Stimulated activated CD4-positive, alpha-beta T cell treated with anti-CD3 and anti-CD28 coated beads, Interleukin-1b, Interleukin-23, amount 100 ng/mL, for 4 hours (primary cell): Measurements from ENCODE around the gene PPP3CA.

Experiments
- DNase-seq, 2 donors: peaks; one replicate each; pipeline ENCODE4 v3.0.0-alpha.2; 2020; ENCODE audit warnings: low read depth in 2 of 2

PPP3CA gene

GRCh38 chr4:101177154-101177553 lies 170.2 kb downstream of the PPP3CA start:
- no peak for DNase-seq

- no peak for DNase-seq
Observed at GRCh38 chr4:101175896-101176676, 171.2 kb downstream of the PPP3CA start.

- no peak for DNase-seq
Observed at GRCh38 chr4:101174679-101175345, 172.5 kb downstream of the PPP3CA start.

- DNase-seq, result no peak
Observed at GRCh38 chr4:101172369-101172768, 175.0 kb downstream of the PPP3CA start.

- DNase-seq, result no peak
Observed at GRCh38 chr4:101171747-101172146, 175.6 kb downstream of the PPP3CA start.

- peak; percentile 10 to 37 for DNase-seq
Observed at GRCh38 chr4:101169044-101170014, 178.0 kb downstream of the PPP3CA start.

- no peak for DNase-seq
Observed at GRCh38 chr4:101163936-101164335, 183.4 kb downstream of the PPP3CA start.

GRCh38 chr4:101162990-101163380 lies 184.3 kb downstream of the PPP3CA start:
- no peak for DNase-seq

GRCh38 chr4:101160792-101161592 lies 186.3 kb downstream of the PPP3CA start:
- no peak for DNase-seq

GRCh38 chr4:101158507-101158906 lies 188.8 kb downstream of the PPP3CA start:
- DNase-seq, result no peak

GRCh38 chr4:101158134-101158482 lies 189.2 kb downstream of the PPP3CA start:
- DNase-seq, result no peak

GRCh38 chr4:101157415-101158133 lies 189.8 kb downstream of the PPP3CA start:
- no peak for DNase-seq

- no peak for DNase-seq
Observed at GRCh38 chr4:101156619-101157310, 190.6 kb downstream of the PPP3CA start.

GRCh38 chr4:101155945-101156344 lies 191.4 kb downstream of the PPP3CA start:
- no peak for DNase-seq

GRCh38 chr4:101155368-101155767 lies 192.0 kb downstream of the PPP3CA start:
- DNase-seq, result no peak

GRCh38 chr4:101153653-101154052 lies 193.7 kb downstream of the PPP3CA start:
- no peak for DNase-seq

GRCh38 chr4:101152521-101152920 lies 194.8 kb downstream of the PPP3CA start:
- no peak for DNase-seq

GRCh38 chr4:101148551-101148950 lies 198.8 kb downstream of the PPP3CA start:
- DNase-seq, result no peak

GRCh38 chr4:101147283-101147682 lies 200.0 kb downstream of the PPP3CA start:
- DNase-seq, result no peak

GRCh38 chr4:101145021-101145420 lies 202.3 kb downstream of the PPP3CA start:
- DNase-seq, result no peak
